ENCODE results near the gene MXRA8. TPM values are rescaled to one million over a fixed set of nuclear protein-coding genes. Genes with fewer than 3 reads are reported as not detected.

The MXRA8 gene
- total and polyA plus RNA-seq, 5 donors from 2014 or later = 0.17 TPM; not detected in 4

Other genes with a start within 250 kb of the MXRA8 start
- 20.0 TPM for gene C1orf159, start 242.5 kb downstream of the MXRA8 start, total RNA-seq
- gene C1orf159, start 242.5 kb downstream of the MXRA8 start, polyA plus RNA-seq = 1 to 10 TPM; 3.0 to 6.3 (median 4.7) TPM
- gene TTLL10, start 184.7 kb downstream of the MXRA8 start, total RNA-seq = not detected
- gene TTLL10, start 184.7 kb downstream of the MXRA8 start, polyA plus RNA-seq = not detected
- gene TNFRSF18, start 152.0 kb downstream of the MXRA8 start, total RNA-seq = 47.8 TPM
- gene TNFRSF18, start 152.0 kb downstream of the MXRA8 start, polyA plus RNA-seq = 10 to 100 TPM; 17.4 to 54.5 (median 25.2) TPM
- gene TNFRSF4, start 144.4 kb downstream of the MXRA8 start, total RNA-seq = 65.8 TPM
- 10 to 100 TPM; 19.0 to 50.2 (median 32.2) TPM for gene TNFRSF4, start 144.4 kb downstream of the MXRA8 start, polyA plus RNA-seq
- 165 TPM for gene SDF4, start 126.6 kb downstream of the MXRA8 start, total RNA-seq
- 100 to 1,000 TPM in 2 of 4 donors, 10 to 100 TPM in 2; 70.3 to 113 (median 91.6) TPM for gene SDF4, start 126.6 kb downstream of the MXRA8 start, polyA plus RNA-seq
- gene B3GALT6, start 126.3 kb downstream of the MXRA8 start, total RNA-seq = 10.0 TPM
- 10 to 100 TPM in 1 of 4 donors, 1 to 10 TPM in 3; 4.0 to 11.5 (median 7.3) TPM for gene B3GALT6, start 126.3 kb downstream of the MXRA8 start, polyA plus RNA-seq
- gene C1QTNF12, start 111.8 kb downstream of the MXRA8 start, total RNA-seq = 6.2 TPM
- under 1 TPM in 1 of 4 donors, not detected in 3; 0.39 TPM for gene C1QTNF12, start 111.8 kb downstream of the MXRA8 start, polyA plus RNA-seq
- gene UBE2J2, start 84.7 kb downstream of the MXRA8 start, total RNA-seq = 56.4 TPM
- gene UBE2J2, start 84.7 kb downstream of the MXRA8 start, polyA plus RNA-seq = 10 to 100 TPM; 72.9 to 97.5 (median 85.4) TPM
- gene SCNN1D, start 78.1 kb downstream of the MXRA8 start, total RNA-seq = 4.0 TPM
- gene SCNN1D, start 78.1 kb downstream of the MXRA8 start, polyA plus RNA-seq = not detected
- 75.5 TPM for gene ACAP3, start 50.6 kb downstream of the MXRA8 start, total RNA-seq
- 1 to 10 TPM; 2.7 to 9.0 (median 4.1) TPM for gene ACAP3, start 50.6 kb downstream of the MXRA8 start, polyA plus RNA-seq
- 18.3 TPM for gene PUSL1, start 50.0 kb downstream of the MXRA8 start, total RNA-seq
- 10 to 100 TPM; 17.7 to 21.0 (median 19.1) TPM for gene PUSL1, start 50.0 kb downstream of the MXRA8 start, polyA plus RNA-seq
- gene INTS11, start 33.9 kb downstream of the MXRA8 start, total RNA-seq = 138 TPM
- gene INTS11, start 33.9 kb downstream of the MXRA8 start, polyA plus RNA-seq = 10 to 100 TPM; 66.2 to 74.0 (median 67.8) TPM
- 27.0 TPM for gene CPTP, start 33.8 kb downstream of the MXRA8 start, total RNA-seq
- gene CPTP, start 33.8 kb downstream of the MXRA8 start, polyA plus RNA-seq = 10 to 100 TPM; 21.4 to 40.1 (median 32.6) TPM
- 2.0 TPM for gene TAS1R3, start 27.3 kb downstream of the MXRA8 start, total RNA-seq
- gene TAS1R3, start 27.3 kb downstream of the MXRA8 start, polyA plus RNA-seq = under 1 TPM in 2 of 4 donors, not detected in 2; 0.06 to 0.11 TPM
- 40.0 TPM for gene DVL1, start 9.1 kb downstream of the MXRA8 start, total RNA-seq
- gene DVL1, start 9.1 kb downstream of the MXRA8 start, polyA plus RNA-seq = 1 to 10 TPM in 1 of 4 donors, under 1 TPM in 3; 0.43 to 1.1 (median 0.82) TPM
- gene AURKAIP1, start 16.7 kb upstream of the MXRA8 start, total RNA-seq = 76.0 TPM
- 100 to 1,000 TPM; 145 to 190 (median 164) TPM for gene AURKAIP1, start 16.7 kb upstream of the MXRA8 start, polyA plus RNA-seq
- gene CCNL2, start 40.8 kb upstream of the MXRA8 start, total RNA-seq = 287 TPM
- gene CCNL2, start 40.8 kb upstream of the MXRA8 start, polyA plus RNA-seq = 10 to 100 TPM; 17.6 to 24.6 (median 21.4) TPM
- 83.4 TPM for gene MRPL20, start 48.7 kb upstream of the MXRA8 start, total RNA-seq
- 100 to 1,000 TPM; 162 to 188 (median 178) TPM for gene MRPL20, start 48.7 kb upstream of the MXRA8 start, polyA plus RNA-seq
- gene ANKRD65, start 62.7 kb upstream of the MXRA8 start, total RNA-seq = not detected
- gene ANKRD65, start 62.7 kb upstream of the MXRA8 start, polyA plus RNA-seq = under 1 TPM in 1 of 4 donors, not detected in 3; 0.14 TPM
- gene VWA1, start 77.1 kb upstream of the MXRA8 start, total RNA-seq = not detected
- not detected for gene VWA1, start 77.1 kb upstream of the MXRA8 start, polyA plus RNA-seq
- gene ATAD3C, start 91.1 kb upstream of the MXRA8 start, total RNA-seq = 3.4 TPM
- gene ATAD3C, start 91.1 kb upstream of the MXRA8 start, polyA plus RNA-seq = 1 to 10 TPM in 3 of 4 donors, under 1 TPM in 1; 0.65 to 4.2 (median 2.3) TPM
- gene ATAD3B, start 113.2 kb upstream of the MXRA8 start, total RNA-seq = 39.4 TPM
- 1 to 10 TPM; 2.3 to 5.2 (median 3.0) TPM for gene ATAD3B, start 113.2 kb upstream of the MXRA8 start, polyA plus RNA-seq
- gene ATAD3A, start 153.6 kb upstream of the MXRA8 start, total RNA-seq = 20.0 TPM
- 1 to 10 TPM; 6.2 to 8.1 (median 7.5) TPM for gene ATAD3A, start 153.6 kb upstream of the MXRA8 start, polyA plus RNA-seq
- gene TMEM240, start 182.1 kb upstream of the MXRA8 start, total RNA-seq = not detected
- not detected for gene TMEM240, start 182.1 kb upstream of the MXRA8 start, polyA plus RNA-seq
- gene SSU72, start 216.3 kb upstream of the MXRA8 start, total RNA-seq = 104 TPM
- 100 to 1,000 TPM; 185 to 279 (median 217) TPM for gene SSU72, start 216.3 kb upstream of the MXRA8 start, polyA plus RNA-seq
- 0.96 TPM for gene FNDC10, start 241.6 kb upstream of the MXRA8 start, total RNA-seq
- gene FNDC10, start 241.6 kb upstream of the MXRA8 start, polyA plus RNA-seq = under 1 TPM; 0.21 to 0.37 (median 0.29) TPM